Effector CD8-positive, alpha-beta T cell (primary cell): ENCODE measurements around the gene KCNK3.
"Not testable (repeated sequence)": the region's sequence is repeated elsewhere in the genome, so short reads cannot be mapped to it uniquely, and the experiment has no call there.

ENCODE experiments used
- DNase-seq: peaks from one replicate; lab custom pipeline; 2025; lab: John Stamatoyannopoulos, UW

KCNK3 gene

DNA sequence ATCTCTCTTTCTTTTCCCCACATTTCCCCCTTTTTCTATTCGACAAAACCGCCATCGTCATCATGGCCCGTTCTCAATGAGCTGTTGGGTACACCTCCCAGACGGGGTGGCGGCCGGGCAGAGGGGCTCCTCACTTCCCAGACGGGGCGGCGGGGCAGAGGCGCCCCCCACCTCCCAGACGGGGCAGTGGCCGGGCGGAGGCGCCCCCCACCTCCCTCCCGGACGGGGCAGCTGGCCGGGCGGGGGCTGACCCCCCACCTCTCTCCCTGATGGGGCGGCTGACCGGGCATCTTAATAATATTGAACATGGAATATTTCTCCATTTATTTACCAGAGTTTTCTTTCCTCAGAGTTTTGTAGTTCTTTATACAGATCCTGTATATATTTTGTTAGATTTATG is 27.2 kb upstream of the KCNK3 start:
- not testable (repeated sequence) for DNase-seq

DNA sequence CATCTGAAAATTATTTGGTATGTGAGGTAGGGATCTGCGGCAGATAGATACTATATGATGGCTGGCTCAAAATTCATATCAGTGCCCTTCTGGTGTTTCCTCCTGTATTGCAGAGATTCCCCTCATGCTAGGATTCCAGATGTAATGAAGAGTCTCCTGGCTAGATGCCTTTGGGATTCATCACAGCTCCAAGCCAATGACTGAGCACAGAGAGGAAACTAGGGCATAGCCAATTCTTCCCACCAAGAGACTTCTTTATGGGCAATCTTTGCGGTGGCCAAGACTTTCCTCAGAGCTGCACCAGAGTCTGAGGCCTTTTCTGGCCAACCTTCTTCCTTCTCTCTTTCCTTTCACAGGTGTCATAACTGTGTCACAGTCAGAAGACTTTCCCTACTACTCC is 25.9 kb upstream of the KCNK3 start:
- DNase-seq, result no peak

DNA sequence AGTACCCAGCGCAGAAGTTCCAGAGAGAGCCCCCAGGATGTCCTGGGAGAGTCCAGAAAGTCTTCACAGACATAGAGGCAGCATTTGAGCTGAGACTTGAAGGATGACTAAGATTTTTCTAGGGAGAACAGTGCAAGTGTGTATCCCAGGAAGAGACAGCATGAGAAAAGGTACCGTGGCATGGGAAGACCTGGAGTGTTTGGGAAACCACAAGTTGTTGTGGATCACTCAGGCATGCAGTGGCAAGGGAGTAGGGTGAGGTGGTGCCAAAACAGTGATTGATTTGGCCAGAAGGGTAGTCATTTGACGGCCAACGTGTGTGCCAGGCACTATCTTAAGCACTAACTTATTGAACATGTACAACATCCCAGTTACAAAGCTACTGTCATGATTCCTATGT is 24.5 kb upstream of the KCNK3 start:
- no peak for DNase-seq

DNA sequence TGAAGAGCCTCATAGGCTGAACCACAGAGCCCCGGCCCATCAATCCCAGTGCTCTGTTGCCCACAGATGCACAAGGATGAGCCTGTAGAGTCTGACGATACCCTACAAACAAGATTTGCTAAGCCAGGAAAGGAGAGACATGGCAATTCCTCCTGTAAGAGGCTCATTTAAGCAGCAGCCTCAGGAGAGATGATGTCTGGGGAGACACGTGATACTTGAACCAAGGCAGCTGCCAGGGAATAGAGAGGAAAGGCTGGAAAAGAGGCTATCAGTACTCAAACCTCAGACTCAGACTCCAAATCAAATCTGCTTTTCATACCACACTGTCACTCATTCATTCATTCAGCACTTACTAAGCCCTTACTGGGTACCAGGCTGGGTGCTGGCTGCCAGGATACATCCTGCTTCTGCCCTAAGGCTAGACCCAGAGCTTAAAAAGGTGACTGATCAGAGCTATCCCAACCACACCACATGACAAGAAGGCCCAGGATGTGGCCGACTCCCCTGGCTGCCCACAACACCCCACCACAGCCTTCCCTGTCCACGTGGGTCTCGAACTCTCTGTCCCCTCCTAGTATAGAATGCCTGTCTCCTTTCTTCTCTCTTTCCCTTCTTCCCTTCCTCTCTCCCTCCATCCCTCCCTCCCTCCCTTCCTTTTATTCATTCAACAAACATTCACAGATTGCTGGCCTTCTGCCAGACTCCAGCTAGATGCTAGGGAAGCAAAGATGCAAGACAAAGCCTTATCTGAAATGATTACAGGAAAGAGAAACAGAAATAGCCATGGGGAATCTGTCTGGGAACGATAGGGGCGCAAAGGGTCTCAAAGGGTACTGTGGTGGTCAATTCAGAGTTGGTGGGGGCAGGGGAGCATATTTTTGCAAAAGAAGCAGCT is 23.4 kb upstream of the KCNK3 start:
- no peak for DNase-seq

DNA sequence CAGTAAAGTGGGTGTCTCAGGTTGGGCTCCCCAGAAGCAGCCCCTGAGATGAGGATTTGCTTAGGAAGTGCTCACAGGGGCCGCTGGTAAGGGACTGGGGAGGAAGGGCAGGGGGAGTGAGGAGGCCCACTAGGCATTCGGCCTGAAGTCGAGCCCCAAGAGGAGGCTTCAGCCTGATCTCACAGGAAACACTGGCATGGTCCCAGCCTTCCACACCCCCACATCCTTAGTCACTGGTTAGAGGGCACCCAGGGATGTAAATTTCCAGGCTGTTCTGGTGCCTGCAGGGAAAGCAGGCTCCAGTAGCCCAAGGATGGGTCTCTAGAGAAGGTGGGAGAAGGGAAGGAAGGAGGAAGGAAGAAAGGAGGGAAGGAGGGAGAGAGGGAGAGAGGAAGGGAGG is 22.4 kb upstream of the KCNK3 start:
- no peak for DNase-seq

DNA sequence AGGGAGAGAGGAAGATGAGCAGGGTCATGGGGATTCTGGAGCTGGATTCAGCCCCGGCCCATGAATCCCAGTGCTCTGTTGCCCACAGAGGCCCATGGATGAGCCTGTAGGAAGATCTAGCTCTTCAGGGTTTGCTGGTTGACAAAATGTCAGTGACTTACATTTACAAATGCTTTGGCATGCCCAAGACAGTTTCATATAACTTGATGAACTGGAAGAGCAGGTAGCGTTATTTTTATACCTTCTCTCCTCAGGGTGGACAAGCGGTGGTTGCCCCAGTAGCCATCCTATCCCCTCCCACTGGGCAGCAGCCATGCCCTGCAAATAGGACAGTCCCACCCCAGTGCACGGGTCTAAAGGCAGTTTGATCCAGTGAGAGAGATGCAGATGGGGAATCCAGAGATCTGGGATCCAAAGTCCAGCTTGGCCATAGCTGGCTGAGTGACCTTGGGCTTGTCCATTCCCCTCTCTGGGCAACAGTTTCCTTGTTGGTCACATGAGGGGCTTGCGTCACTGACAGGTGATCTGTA is 21.5 kb upstream of the KCNK3 start:
- no peak for DNase-seq

DNA sequence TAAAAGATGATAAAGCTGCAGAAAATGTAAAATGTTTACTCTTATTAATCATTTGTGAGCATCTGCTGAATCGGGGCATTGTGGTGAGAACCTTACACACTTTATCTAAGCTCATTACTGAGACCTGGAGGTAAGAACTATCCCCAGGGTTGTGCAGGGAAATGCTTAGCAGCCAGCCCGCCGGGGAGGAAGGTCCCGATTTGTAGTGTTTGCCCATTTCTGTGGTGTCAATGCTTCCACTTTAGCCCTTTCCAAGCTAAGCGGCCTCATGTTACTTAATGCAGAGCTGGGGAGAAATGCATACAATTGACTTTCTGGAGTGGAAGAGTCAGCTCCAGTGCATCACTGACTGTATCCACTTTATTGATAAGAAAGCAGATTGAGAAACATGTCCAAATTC is 20.8 kb upstream of the KCNK3 start:
- no peak for DNase-seq

DNA sequence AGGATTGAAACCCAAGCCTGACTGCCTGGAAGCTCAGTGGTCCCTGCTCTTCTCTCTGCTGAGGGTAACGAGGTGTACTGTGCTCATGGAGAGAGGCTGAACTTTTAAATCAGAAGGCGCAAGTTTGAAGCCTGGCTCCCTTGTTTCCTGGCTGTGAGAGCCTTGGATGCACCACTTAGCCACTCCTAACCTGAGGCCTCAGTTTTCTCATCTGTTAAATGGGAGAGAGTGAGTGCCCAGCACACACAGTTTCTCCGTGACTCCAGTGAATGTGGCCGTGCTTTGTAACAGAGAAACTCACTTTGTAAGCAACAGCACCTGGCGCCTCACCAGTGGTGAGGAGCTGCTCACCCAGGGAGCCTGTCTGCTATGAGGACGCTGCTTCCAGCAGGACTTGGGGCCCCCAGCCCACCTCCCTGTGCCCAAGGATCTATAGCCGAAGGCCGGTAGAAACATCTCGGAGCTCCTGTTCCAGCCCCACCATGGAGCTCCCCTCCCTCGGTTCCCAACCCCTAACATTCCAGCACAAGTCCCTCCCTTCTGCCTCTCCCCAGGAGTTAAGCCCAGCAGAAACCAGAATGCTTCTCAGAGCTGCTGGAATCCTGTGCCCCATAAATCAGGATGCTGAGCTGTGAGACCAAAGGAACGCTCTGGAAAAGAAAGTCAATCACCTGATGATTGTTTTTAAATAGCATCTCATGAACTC is 20.3 kb upstream of the KCNK3 start:
- DNase-seq, result no peak

DNA sequence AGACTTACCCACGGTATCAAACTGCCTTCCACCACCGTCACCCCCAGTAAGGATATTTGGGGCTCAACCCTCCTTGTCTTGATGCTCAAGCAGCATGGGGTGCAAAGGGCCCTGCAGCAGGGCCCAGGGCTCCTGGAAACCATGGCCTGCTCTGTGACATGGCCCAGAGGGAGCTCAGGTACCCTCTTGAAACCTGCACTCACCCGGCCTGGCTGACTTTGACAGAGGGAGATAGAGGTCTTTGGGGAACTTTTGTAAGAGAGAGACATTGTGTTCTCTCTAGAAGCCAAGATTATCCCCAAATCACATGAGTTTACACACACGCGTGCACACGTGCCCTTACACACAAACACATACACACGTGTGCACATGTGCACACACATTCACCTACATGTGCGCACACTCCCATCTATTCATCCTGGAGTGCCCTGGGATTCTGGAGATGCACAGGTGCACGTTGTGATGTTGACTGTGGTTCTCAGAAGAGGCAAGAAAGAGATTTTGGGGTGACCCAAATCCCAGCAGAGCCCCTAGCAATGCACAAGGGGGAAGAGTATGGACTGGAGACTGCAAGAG is 19.6 kb upstream of the KCNK3 start:
- DNase-seq, result no peak

DNA sequence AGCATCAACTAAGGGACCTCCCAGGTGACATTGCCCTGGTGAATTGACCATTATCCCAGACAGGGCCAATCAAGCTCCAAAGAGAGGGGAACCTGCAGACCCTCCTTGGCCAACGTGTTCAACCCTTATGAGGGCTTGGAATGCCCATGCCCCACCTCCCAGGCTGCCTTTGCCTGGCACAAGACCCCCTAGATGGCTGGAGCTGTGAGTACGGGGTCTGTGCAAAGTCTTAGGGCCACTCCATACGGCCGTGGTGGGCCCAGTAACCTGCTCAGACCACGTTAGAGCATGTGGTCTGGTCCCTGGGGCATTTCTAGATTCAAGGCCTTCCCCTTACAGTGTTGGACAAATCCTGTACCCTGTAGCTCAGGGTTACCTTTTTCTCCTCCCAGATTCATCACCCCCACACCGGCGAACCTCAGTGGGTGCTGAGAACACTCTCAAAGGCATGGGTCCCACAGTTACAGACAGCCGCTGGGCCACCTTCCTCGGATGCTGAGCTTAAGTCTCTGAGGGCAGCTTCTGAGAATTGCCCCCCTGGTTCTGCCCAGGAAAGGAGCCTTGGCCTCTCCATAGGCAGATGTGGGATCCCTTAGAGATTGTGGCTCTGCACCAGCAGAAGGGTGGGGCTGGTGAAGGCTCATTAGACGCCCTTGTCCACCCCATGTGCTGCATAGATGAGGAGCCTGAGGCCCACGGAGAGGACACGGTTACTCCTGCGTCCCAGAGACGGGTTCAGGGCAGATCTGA is 18.3 kb upstream of the KCNK3 start:
- DNase-seq, result no peak

DNA sequence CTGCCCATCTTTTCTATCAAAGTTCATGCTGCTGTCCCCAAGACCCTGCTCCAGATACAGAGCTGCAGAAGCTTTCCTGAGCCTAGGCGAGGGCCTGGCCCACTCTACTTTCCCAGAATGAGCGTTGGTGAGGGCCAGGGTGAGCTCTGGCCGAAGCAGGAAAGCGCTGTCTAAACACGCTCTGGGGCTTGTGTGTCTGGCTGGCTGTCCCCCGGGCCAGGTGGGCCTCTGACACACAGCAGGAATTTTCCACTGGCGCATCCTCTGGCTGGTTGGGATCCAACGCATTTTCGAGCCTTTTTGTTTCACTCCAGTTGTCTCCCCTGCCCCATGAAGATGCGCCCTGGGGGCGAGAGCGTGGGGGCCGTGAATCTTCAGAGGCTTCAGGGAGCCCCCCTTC is 17.8 kb upstream of the KCNK3 start:
- DNase-seq, result no peak

DNA sequence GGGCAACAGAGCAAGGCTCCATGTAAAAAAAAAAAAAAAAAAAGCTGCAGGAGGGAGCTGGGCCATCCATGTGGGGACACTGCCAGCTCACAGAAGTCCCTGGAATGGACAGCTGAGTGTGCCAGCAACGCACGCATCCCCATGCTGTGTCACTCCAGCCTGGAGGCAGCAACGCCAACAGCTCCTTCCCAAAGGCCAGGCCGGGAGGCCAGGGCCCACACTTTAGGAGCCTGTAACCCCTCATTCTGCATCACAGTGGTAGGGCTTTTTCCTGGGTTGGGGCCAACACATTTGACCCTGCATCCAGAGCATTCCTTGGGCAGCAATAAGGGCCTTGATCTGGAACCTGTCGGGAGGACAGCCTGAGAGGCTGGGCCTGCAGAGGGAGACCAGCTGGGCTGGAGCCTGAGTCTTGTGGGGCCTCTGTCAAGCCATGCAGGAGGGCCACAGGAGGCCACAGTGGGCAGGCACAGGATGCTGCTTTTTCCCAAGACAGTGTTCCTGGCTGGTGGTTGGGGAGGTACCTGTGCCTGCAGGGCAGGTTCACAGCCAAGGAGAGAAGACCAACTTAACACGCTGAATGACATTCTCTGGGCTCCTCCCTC is 16.8 kb upstream of the KCNK3 start:
- DNase-seq, result no peak

DNA sequence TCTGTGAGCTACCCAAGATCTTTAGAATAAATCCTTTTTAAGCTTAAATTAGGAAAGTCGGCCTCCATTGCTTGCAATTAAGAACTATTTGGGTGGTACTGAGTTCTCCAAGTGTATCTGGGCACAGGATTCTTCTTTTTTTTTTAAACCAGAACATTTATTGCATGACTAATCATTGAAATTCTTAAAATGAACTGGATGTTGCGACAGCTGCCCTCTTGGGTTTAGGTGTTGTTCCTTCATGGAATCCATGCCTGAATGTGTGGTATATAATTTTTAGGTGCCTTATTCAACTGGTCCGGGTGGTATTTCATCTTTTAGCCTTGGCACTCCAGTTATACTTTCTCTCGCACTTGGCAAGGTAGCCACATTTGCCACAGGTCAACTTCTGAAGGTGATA is 14.5 kb upstream of the KCNK3 start:
- no peak for DNase-seq

DNA sequence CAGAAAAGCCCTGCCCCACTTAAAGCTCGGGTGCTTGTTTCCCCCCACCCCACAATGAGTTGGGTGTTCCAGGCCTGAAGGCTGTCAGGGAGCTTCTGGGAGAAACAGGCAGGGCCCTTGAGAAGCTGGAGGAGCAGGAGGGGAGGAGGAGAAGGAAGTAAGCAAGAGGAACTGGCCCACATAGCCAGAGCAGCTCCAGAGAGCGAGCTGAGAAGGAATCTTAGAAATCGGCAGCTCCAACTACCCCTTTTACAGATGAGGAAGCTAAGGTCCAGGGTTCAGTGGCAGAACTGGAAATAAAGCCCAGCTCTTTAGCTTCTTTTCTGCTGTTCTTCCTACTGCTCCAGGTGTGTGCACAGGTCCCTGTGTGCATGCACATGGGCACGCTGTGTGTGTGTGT is 12.7 kb upstream of the KCNK3 start:
- no peak for DNase-seq

DNA sequence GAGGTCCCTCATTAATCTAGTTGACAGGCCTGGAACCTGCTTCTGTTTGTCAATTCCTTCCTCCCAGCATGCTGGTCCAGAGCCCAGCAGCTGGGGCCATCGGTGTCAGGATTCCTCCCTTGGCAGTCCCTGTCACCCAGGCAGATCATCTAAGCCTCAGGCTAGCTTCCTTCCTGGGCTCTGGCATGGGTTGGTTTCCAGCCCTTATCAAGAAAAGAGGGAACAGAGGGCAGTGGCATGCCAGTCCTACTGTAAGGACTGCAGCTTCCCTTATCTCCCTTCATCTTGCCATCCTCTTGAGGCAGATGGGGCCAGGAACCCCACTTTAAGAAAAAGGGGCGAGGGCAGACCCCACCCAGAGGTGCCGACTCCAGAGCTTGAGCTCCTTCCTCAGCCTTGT is 10.9 kb upstream of the KCNK3 start:
- no peak for DNase-seq

DNA sequence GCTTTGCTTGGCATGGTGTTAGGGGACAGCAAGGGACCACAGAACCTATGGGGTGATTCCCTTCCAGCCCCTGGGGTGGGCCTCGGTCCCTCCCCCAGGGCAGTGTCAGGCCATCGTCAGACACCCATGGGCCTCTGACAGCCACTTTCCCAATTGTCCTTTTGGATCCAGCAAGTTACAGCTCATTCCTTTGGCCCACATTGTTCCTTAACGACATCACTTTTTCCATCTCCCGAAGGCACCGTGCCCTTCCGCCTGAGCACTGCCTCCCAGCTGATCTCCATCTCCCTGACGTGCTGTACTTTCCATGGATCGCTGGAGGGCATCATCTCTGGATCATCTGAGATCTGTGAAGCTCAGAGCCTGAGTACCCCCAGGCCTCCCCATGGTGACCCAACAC is 10.4 kb upstream of the KCNK3 start:
- no peak for DNase-seq

DNA sequence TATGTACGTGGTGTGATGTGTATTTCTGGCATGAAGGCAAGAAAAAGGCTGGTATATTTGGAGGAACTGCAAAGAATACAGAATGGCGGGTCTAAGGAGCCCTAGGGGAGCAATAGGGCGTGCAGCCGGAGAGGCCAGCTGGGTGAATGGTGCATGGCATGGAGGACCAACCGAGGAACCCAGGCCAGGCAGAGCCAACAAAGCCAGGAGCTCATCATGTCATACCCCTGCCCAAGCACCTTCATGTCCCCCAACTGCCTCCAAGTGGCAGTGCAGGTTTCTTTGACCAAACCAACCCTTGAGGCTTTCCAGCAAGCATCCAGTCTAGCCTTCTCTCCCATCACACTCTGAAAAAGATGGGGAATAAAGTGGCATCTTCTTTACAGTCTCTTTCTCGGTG is 8.9 kb upstream of the KCNK3 start:
- DNase-seq, result no peak

DNA sequence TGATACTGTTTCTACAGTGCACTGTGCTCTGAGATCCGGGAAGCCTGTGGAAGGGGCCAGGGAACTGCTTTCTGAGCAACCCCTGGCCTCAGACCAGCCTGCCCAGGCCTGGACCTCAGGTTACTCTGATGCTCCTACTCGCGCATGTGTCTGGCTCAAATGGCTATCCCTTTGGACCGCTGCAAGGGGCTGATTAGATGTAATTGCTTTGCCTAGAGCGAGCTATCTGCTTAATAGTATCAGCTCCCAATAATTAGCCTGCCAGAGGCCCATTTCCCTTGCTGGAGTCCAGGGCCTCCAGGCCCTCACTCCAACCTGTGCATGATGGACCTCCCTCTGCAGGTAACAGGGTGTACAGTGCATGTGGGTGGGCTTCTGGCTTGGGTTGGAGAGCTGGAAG is 7.2 kb upstream of the KCNK3 start:
- no peak for DNase-seq

DNA sequence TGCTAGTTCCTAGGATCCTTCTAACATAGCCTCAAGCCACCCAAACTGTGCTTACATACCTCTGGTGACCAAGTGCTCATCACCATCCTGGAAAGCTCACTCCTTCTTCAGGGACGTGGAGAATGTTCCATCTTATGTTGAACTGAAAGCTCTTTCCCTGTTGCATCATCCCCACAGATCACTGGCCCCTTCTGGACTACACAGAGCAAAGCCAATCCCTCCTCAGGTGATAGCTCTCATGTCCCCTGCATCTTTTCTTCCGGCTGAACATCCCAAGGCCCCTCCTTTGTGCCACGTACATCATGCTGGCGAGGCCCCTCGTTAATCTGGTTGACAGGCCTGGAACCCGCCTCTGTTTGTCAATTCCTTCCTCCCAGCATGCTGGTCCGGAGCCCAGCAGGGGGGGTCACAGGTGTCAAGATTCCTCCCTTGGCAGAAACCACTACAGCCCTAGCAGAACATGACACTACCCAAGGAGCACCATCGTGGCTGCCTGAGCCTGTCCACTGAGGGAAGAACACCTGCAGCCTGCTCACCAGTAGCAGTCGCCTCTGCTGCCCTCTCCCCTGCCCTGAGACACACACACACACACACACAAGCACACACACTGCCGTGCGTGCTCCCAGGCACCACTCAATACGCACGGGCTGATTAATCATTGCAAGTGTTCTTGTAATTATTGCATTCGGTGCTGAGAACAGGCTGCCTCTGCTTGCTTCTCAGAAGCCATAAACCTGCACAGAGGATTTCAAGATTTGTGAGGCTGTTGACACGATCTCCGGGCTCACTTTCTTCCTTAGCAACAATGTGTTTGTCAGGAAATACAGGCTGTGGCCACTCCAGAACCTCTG is 6.3 kb upstream of the KCNK3 start:
- no peak for DNase-seq

DNA sequence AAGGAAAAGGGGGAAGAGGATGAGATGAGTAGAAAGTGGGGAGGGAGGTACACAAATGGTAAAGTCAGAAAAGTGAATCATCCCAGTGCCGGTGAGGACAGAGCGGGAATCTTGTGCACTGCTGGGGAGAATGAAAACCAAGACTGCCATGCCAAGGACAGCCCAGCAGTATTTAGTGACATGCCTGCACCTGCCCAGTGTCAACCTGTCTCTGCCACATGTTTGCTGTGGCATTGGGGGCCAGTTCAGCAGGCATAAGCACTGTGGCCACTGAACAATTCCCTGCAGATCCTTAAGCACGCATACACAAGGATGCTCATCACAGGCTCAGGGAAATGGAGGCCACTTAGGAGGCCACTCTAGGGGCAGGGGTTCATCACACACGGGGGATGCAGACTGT is 5.2 kb upstream of the KCNK3 start:
- DNase-seq, result no peak

DNA sequence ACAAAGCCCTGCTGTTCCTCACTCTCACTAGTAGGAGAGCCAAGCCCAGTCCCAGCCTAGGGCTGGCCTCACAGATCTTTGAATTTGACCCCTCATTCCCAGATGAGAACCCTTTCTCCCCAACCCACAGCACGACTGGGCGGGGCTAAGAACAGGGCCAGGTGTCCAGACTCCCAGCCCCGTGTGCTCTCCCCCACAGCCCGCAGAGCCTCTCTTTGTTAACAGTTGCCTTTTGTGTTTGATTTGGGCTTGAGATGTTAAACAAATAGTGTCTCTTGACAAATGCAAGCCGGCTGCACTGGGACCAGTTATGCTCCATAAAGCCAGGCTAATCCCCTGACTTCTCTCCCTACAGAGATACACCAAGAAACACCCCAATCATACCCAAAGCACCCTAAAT is 4.7 kb upstream of the KCNK3 start:
- no peak for DNase-seq
